Keratinocyte (primary cell): ENCODE data around the gene PTGDR2. TPM values are rescaled to one million over a fixed set of nuclear protein-coding genes. Genes with fewer than 3 reads are reported as not detected.

Experiments
- DNase-seq: peaks from one replicate; pipeline ENCODE4 v3.0.0-alpha.2; 2011; ENCODE audit warnings: low read depth, missing footprints, low spot score
- FAIRE-seq: peaks from 2 replicates; lab custom pipeline; 2011; peaks lifted over from hg19 to GRCh38; lab: Jason Lieb, UNC
- H2AFZ ChIP-seq: 2 replicates; pipeline ENCODE4 v1.6.0; 2012; ENCODE audit warnings: low read length, control low read depth, inconsistent platforms; ENCODE audit not compliant: control insufficient read depth
- H3K27ac ChIP-seq: 2 replicates; pipeline ENCODE4 v1.5.1; 2011; ENCODE audit warnings: low read length; ENCODE audit not compliant: control insufficient read depth, insufficient read depth
- H3K27me3 ChIP-seq: 3 replicates; pipeline ENCODE4 v1.6.0; 2011; ENCODE audit warnings: low read length; ENCODE audit not compliant: control insufficient read depth, insufficient read depth; ENCODE audit errors: extremely low read depth
- H3K36me3 ChIP-seq, 2 experiments: 2 replicates in 1 of 2; 3 replicates in 1 of 2; pipeline ENCODE4 v1.5.1; 2011; ENCODE audit warnings: low read length in 2 of 2, mild to moderate bottlenecking in 1 of 2; ENCODE audit not compliant: control insufficient read depth in 2 of 2, insufficient read depth in 2 of 2; ENCODE audit errors: extremely low read depth in 1 of 2
- H3K4me1 ChIP-seq: 3 replicates; pipeline ENCODE4 v1.5.1; 2011; ENCODE audit warnings: low read length; ENCODE audit not compliant: control insufficient read depth, insufficient read depth; ENCODE audit errors: extremely low read depth
- H3K4me2 ChIP-seq: 3 replicates; pipeline ENCODE4 v1.6.0; 2011; ENCODE audit warnings: low read depth, low read length; ENCODE audit not compliant: control insufficient read depth, insufficient read depth; ENCODE audit errors: extremely low read depth
- H3K4me3 ChIP-seq, 3 experiments: fragments of 200-600 bp in 1 of 3; sonication (generic) in 1 of 3; 2 replicates in 2 of 3; 3 replicates in 1 of 3; pipeline ENCODE4 v1.5.1; 2011 to 2016; ENCODE audit warnings: low read length in 3 of 3, mild to moderate bottlenecking in 3 of 3, control low read depth in 2 of 3, inconsistent platforms in 1 of 3, low read depth in 1 of 3, mixed read lengths in 1 of 3, mixed run types in 1 of 3, moderate library complexity in 1 of 3; ENCODE audit not compliant: control insufficient read depth in 2 of 3, insufficient read depth in 2 of 3; ENCODE audit errors: extremely low read depth in 1 of 3
- H3K79me2 ChIP-seq: 2 replicates; pipeline ENCODE4 v1.6.0; 2012; ENCODE audit warnings: low read length; ENCODE audit not compliant: control insufficient read depth, insufficient read depth
- H3K9ac ChIP-seq: 3 replicates; pipeline ENCODE4 v1.6.0; 2011; ENCODE audit warnings: low read length; ENCODE audit not compliant: control insufficient read depth, insufficient read depth; ENCODE audit errors: extremely low read depth
- H3K9me1 ChIP-seq: 3 replicates; pipeline ENCODE4 v1.6.0; 2011; ENCODE audit warnings: low read length; ENCODE audit not compliant: control insufficient read depth, insufficient read depth; ENCODE audit errors: extremely low read depth
- H3K9me3 ChIP-seq: 2 replicates; pipeline ENCODE4 v1.5.1; 2012; ENCODE audit warnings: low read depth, low read length; ENCODE audit not compliant: control insufficient read depth
- H4K20me1 ChIP-seq: 3 replicates; pipeline ENCODE4 v1.6.0; 2011; ENCODE audit warnings: low read length; ENCODE audit not compliant: control insufficient read depth, insufficient read depth; ENCODE audit errors: extremely low read depth
- CTCF ChIP-seq, 3 experiments: IDR thresholded peaks in 1 of 3; conservative IDR thresholded peaks in 1 of 3; optimal IDR thresholded peaks in 1 of 3; 2 replicates in 2 of 3; 3 replicates in 1 of 3; pipeline versions ENCODE3 to v1.5.1; 2011; ENCODE audit warnings: low read length in 3 of 3, mild to moderate bottlenecking in 3 of 3, moderate library complexity in 2 of 3, control low read depth in 1 of 3, inconsistent platforms in 1 of 3; ENCODE audit not compliant: insufficient read depth in 2 of 3; ENCODE audit errors: extremely low read depth in 1 of 3
- EZH2 ChIP-seq: IDR thresholded peaks from one replicate; pipeline ENCODE4 v1.6.1; 2012; ENCODE audit warnings: inconsistent platforms, mild to moderate bottlenecking, low read length, moderate library complexity
- dilution Hi-C: fragments of 300-500 bp; cut with MboI; formaldehyde crosslinking; loops from one replicate; pipeline ENCODE4 v1.7.0; 2020; ENCODE audit warnings: low sequenced_read_pairs; ENCODE audit not compliant: extremely low pct_ligation_motif_present
- polyA plus RNA-seq, 5 experiments: library from polyadenylated mRNA; depleted of rRNA in 3 of 5; stranded (reverse) in 3 of 5; stranded (forward) in 1 of 5; unstranded in 1 of 5; fragments of >200 nt; gene quantifications; 1 replicate in 1 of 5; 2 replicates in 3 of 5; 3 replicates in 1 of 5; pipeline versions ENCODE4 v1.2.1 to v1.2.3, GENCODE V29; 2011 to 2012; ENCODE audit warnings: missing spikeins in 2 of 5, low read depth in 1 of 5, low replicate concordance in 1 of 5

Gene PTGDR2
- polyA plus RNA-seq, 1 donor (not counting 4 experiments of a cell fraction or from before 2014, with no cell fraction given): not detected

GRCh38 chr11:60847896-60848295, 7.9 kb downstream of the PTGDR2 start:
- dilution Hi-C loops: no loop called here
- H3K36me3 ChIP-seq: peaks cover 25 to 43% of the 10 kb centered on the region in 2 experiments
- H3K9ac ChIP-seq: no peak overlapping the region
- no peaks in the 10 kb centered on the region for H3K9me3 ChIP-seq
- peaks cover 21% of the 10 kb centered on the region for H3K4me1 ChIP-seq
- H3K4me3 ChIP-seq: no peak overlapping the region
- TF ChIP-seq EZH2 (no peak), CTCF (optimal IDR thresholded peaks at IDR 0.05 in 1 of 3, IDR thresholded peaks at IDR 0.05 in 1 of 3, conservative IDR thresholded peaks at IDR 0.05 in 1 of 3; ENCODE audit: extremely low read depth in 1 of 3, insufficient read depth in 2 of 3, low read length in 3 of 3) (no peak)
- no peaks in the 10 kb centered on the region for H3K9me1 ChIP-seq
- no peak overlapping the region for H3K4me2 ChIP-seq
- no peak for DNase-seq
- H3K79me2 ChIP-seq: peaks cover 34% of the 10 kb centered on the region
- peaks cover 8% of the 10 kb centered on the region for H4K20me1 ChIP-seq
- H3K27me3 ChIP-seq: no peaks in the 10 kb centered on the region
- H3K27ac ChIP-seq: no peak overlapping the region
- H2AFZ ChIP-seq: no peak overlapping the region
- FAIRE-seq: no peak

- H3K4me1 ChIP-seq: peaks cover 21% of the 10 kb centered on the region
- no peak overlapping the region for H3K27ac ChIP-seq
- DNase-seq (no peak), FAIRE-seq (no peak)
- H3K4me2 ChIP-seq: no peak overlapping the region
- H3K36me3 ChIP-seq: peaks cover 25 to 43% of the 10 kb centered on the region in 2 experiments
- no peak overlapping the region for H3K4me3 ChIP-seq
- H3K79me2 ChIP-seq: peaks cover 41% of the 10 kb centered on the region
- H3K27me3 ChIP-seq: no peaks in the 10 kb centered on the region
- TF ChIP-seq CTCF (optimal IDR thresholded peaks at IDR 0.05 in 1 of 3, IDR thresholded peaks at IDR 0.05 in 1 of 3, conservative IDR thresholded peaks at IDR 0.05 in 1 of 3; ENCODE audit: extremely low read depth in 1 of 3, insufficient read depth in 2 of 3, low read length in 3 of 3) (no peak), EZH2 (no peak)
- peaks cover 8% of the 10 kb centered on the region for H4K20me1 ChIP-seq
- H3K9ac ChIP-seq: no peak overlapping the region
- H3K9me1 ChIP-seq: no peaks in the 10 kb centered on the region
- no peak overlapping the region for H2AFZ ChIP-seq
- no peaks in the 10 kb centered on the region for H3K9me3 ChIP-seq
- dilution Hi-C loops: no loop called here
These were observed 8.5 kb downstream of the PTGDR2 start for GRCh38 chr11:60847281-60847680.
